SK-N-SH (cell line): Measurements from ENCODE around the gene FGD6. TPM values are rescaled to one million over a fixed set of nuclear protein-coding genes. Genes with fewer than 3 reads are reported as not detected.

Experiments used
- CTCF ChIA-PET: fragments of 300-600, 350-600 bp; formaldehyde crosslinking; extraction: SDS; loops from one replicate; lab custom pipeline; 2021; lab: Yijun Ruan, JAX
- POLR2A ChIA-PET: fragments of 350-600 bp; sonication (Branson Sonifier 250); formaldehyde crosslinking; extraction: SDS; loops from one replicate; lab custom pipeline; 2020; ENCODE audit warnings: antibody characterized with exemption, inconsistent platforms; lab: Yijun Ruan, JAX
- DNase-seq: peaks from one replicate; pipeline ENCODE4 v3.0.0; 2012
- H2AFZ ChIP-seq: fragments of 200-600 bp; sonication (generic); 2 replicates; pipeline ENCODE4 v1.8.1; 2016; ENCODE audit warnings: antibody characterized with exemption, mild to moderate bottlenecking, low read depth
- H3F3A ChIP-seq: fragments of 200-600 bp; sonication (generic); replicated peaks from 2 replicates; pipeline ENCODE3; 2016; ENCODE audit warnings: antibody characterized with exemption, mild to moderate bottlenecking; ENCODE audit not compliant: insufficient read depth
- H3K27ac ChIP-seq, 2 experiments: fragments of 200-500 bp in 1 of 2; fragments of 200-600 bp in 1 of 2; sonication (Bioruptor generic) in 1 of 2; sonication (generic), shearing (Covaris generic) in 1 of 2; 2 replicates each; pipeline versions ENCODE4 v1.5.1 to v1.6.1; 2014 to 2016; ENCODE audit warnings: low read depth in 2 of 2, inconsistent platforms in 1 of 2, low read length in 1 of 2, mild to moderate bottlenecking in 1 of 2, mixed read lengths in 1 of 2
- H3K27me3 ChIP-seq: fragments of 200-600 bp; sonication (generic), shearing (Covaris generic); 2 replicates; pipeline ENCODE4 v1.6.1; 2016; ENCODE audit warnings: mixed run types; ENCODE audit not compliant: insufficient read depth
- H3K36me3 ChIP-seq, 2 experiments: fragments of 200-500 bp in 1 of 2; fragments of 200-600 bp in 1 of 2; sonication (Bioruptor generic) in 1 of 2; sonication (generic) in 1 of 2; replicated peaks in 1 of 2; 2 replicates each; pipeline versions ENCODE3 to v1.5.1; 2014 to 2016; ENCODE audit warnings: low read length in 1 of 2, mild to moderate bottlenecking in 1 of 2; ENCODE audit not compliant: insufficient read depth in 2 of 2, control insufficient read depth in 1 of 2
- H3K4me1 ChIP-seq, 2 experiments: fragments of 200-500 bp in 1 of 2; fragments of 200-600 bp in 1 of 2; sonication (Bioruptor generic) in 1 of 2; sonication (generic), shearing (Covaris generic) in 1 of 2; 2 replicates each; pipeline versions ENCODE4 v1.5.1 to v1.6.1; 2014 to 2016; ENCODE audit warnings: low read depth in 1 of 2, low read length in 1 of 2, mixed run types in 1 of 2; ENCODE audit not compliant: insufficient read depth in 2 of 2, control insufficient read depth in 1 of 2
- H3K4me2 ChIP-seq: fragments of 200-600 bp; sonication (generic), shearing (Covaris generic); 2 replicates; pipeline ENCODE4 v1.6.1; 2017; ENCODE audit warnings: mixed run types
- H3K4me3 ChIP-seq, 2 experiments: fragments of 200-500 bp in 1 of 2; fragments of 200-600 bp in 1 of 2; sonication (Bioruptor generic) in 1 of 2; sonication (generic), shearing (Covaris generic) in 1 of 2; 2 replicates each; pipeline versions ENCODE4 v1.5.1 to v1.8.1; 2014 to 2016; ENCODE audit warnings: low read depth in 2 of 2, inconsistent platforms in 1 of 2, low read length in 1 of 2, mild to moderate bottlenecking in 1 of 2, mixed read lengths in 1 of 2, moderate library complexity in 1 of 2
- H3K79me2 ChIP-seq: fragments of 200-600 bp; sonication (generic); 2 replicates; pipeline ENCODE4 v1.8.1; 2017; ENCODE audit warnings: mild to moderate bottlenecking; ENCODE audit not compliant: insufficient read depth
- H3K9ac ChIP-seq: fragments of 200-600 bp; sonication (generic); 2 replicates; pipeline ENCODE4 v1.6.1; 2017; ENCODE audit warnings: mixed run types
- H3K9me2 ChIP-seq: fragments of 200-600 bp; sonication (generic); 2 replicates; pipeline ENCODE4 v1.6.1; 2017; ENCODE audit warnings: mixed run types
- H3K9me3 ChIP-seq: fragments of 200-600 bp; sonication (generic); 2 replicates; pipeline ENCODE4 v1.6.1; 2017; ENCODE audit warnings: mixed run types, mild to moderate bottlenecking, moderate library complexity
- H4K20me1 ChIP-seq: fragments of 200-600 bp; sonication (generic); 2 replicates; pipeline ENCODE4 v1.6.1; 2017; ENCODE audit warnings: mild to moderate bottlenecking, mixed run types; ENCODE audit not compliant: insufficient read depth
- CHD2 ChIP-seq: fragments of 150-350 bp; IDR thresholded peaks from 2 replicates; pipeline ENCODE4 v1.6.1; 2018; ENCODE audit warnings: low read length; ENCODE audit not compliant: partially characterized antibody
- ELF1 ChIP-seq: IDR thresholded peaks from 2 replicates; pipeline ENCODE4 v1.4.0; 2012
- EP300 ChIP-seq, 2 experiments: IDR thresholded peaks; 2 replicates each; pipeline versions ENCODE4 v1.4.0 to v1.6.1; 2012; ENCODE audit warnings: borderline replicate concordance in 1 of 2, low read depth in 1 of 2, low read length in 1 of 2
- EZH2phosphoT487 ChIP-seq: fragments of 200-600 bp; sonication (generic); IDR thresholded peaks from 2 replicates; pipeline ENCODE4 v1.6.1; 2017; ENCODE audit warnings: low read depth, mixed run types, mild to moderate bottlenecking, antibody characterized with exemption, moderate library complexity, borderline replicate concordance
- FOXJ3 ChIP-seq: sonication (generic); formaldehyde crosslinking; IDR thresholded peaks from 2 replicates; pipeline ENCODE4 v1.5.1; 2020; ENCODE audit warnings: mild to moderate bottlenecking, missing genetic modification reagents
- GABPA ChIP-seq: IDR thresholded peaks from 2 replicates; pipeline ENCODE4 v1.4.0; 2012; ENCODE audit warnings: low read depth, mild to moderate bottlenecking
- JUND ChIP-seq: IDR thresholded peaks from 2 replicates; pipeline ENCODE4 v1.4.0; 2012
- MEF2A ChIP-seq: IDR thresholded peaks from 2 replicates; pipeline ENCODE4 v1.4.0; 2012; ENCODE audit warnings: low read depth, borderline replicate concordance
- MXI1 ChIP-seq: IDR thresholded peaks from 2 replicates; pipeline ENCODE4 v1.6.1; 2012; ENCODE audit warnings: mild to moderate bottlenecking, low read depth, low read length, improper control_type of control experiment
- NRF1 ChIP-seq: IDR thresholded peaks from 2 replicates; pipeline ENCODE4 v1.6.1; 2012; ENCODE audit warnings: low read depth, mild to moderate bottlenecking, low read length
- POLR2AphosphoS5 ChIP-seq: IDR thresholded peaks from 2 replicates; pipeline ENCODE4 v1.6.1; 2012; ENCODE audit warnings: low read depth, low read length
- RAD21 ChIP-seq: IDR thresholded peaks from 2 replicates; pipeline ENCODE4 v1.6.1; 2012; ENCODE audit warnings: mild to moderate bottlenecking, low read length
- RCOR1 ChIP-seq: fragments of 150-350 bp; IDR thresholded peaks from 2 replicates; pipeline ENCODE4 v1.6.1; 2017; ENCODE audit warnings: antibody characterized with exemption, low read length
- SMC3 ChIP-seq: IDR thresholded peaks from 2 replicates; pipeline ENCODE4 v1.6.1; 2012; ENCODE audit warnings: low read depth, low read length, improper control_type of control experiment
- TAF1 ChIP-seq: IDR thresholded peaks from 2 replicates; pipeline ENCODE4 v1.6.1; 2012; ENCODE audit warnings: low read depth, mild to moderate bottlenecking, low read length, moderate library complexity, borderline replicate concordance
- YY1 ChIP-seq: IDR thresholded peaks from 2 replicates; pipeline ENCODE4 v1.4.0; 2012; ENCODE audit warnings: low read depth, mild to moderate bottlenecking
- WGBS: methylation state at CpG from one replicate; pipeline ENCODE4 v1.1.6; 2017; ENCODE audit warnings: low lambda C conversion rate; 5-methylcytosine and 5-hydroxymethylcytosine counted together
- polyA plus RNA-seq, 3 experiments: library from polyadenylated mRNA; depleted of rRNA; stranded (reverse); fragments of >200 nt; gene quantifications; 2 replicates each; pipeline ENCODE4 v1.2.3, GENCODE V29; 2012
- TF ChIP-seq, protein P1 (sequence below): IDR thresholded peaks from 2 replicates; pipeline ENCODE4 v1.4.0; 2012; ENCODE audit warnings: low read depth, borderline replicate concordance
- TF ChIP-seq, protein P2 (sequence below): IDR thresholded peaks from 2 replicates; pipeline ENCODE4; 2012
- TF ChIP-seq, protein P3 (sequence below): IDR thresholded peaks from 2 replicates; pipeline ENCODE4 v1.4.0; 2012; ENCODE audit warnings: low read depth

The FGD6 gene
- polyA plus RNA-seq, 1 of the 3 experiments (the other 2 are of a cell fraction): 2.8 TPM

DNA sequence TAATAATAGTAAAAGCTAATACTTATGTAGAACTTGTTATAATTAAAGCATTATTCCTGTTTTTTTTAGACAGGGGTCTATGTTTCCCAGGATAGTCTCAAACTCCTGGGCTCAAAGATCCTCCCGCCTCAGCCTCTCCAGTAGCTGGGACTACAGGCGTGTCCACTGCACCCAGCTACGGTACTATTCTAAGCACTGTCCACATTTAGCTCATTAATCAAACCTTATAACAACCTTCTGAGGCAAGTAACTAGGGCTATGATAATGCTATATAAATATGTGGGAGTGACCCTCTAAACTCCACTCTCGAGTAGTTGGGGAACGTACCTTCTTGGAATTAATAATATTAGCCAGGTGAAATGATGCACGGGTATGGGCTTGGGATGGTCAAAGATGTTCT lies 83.2 kb downstream of the FGD6 start:
- TF ChIP-seq EZH2phosphoT487: no peak
- no peak for TF ChIP-seq FOXJ3 (CRISPR knock-in tag)
- TF ChIP-seq, protein P1, sequence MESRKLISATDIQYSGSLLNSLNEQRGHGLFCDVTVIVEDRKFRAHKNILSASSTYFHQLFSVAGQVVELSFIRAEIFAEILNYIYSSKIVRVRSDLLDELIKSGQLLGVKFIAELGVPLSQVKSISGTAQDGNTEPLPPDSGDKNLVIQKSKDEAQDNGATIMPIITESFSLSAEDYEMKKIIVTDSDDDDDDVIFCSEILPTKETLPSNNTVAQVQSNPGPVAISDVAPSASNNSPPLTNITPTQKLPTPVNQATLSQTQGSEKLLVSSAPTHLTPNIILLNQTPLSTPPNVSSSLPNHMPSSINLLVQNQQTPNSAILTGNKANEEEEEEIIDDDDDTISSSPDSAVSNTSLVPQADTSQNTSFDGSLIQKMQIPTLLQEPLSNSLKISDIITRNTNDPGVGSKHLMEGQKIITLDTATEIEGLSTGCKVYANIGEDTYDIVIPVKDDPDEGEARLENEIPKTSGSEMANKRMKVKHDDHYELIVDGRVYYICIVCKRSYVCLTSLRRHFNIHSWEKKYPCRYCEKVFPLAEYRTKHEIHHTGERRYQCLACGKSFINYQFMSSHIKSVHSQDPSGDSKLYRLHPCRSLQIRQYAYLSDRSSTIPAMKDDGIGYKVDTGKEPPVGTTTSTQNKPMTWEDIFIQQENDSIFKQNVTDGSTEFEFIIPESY: no peak
- TF ChIP-seq EP300 (IDR thresholded peaks at IDR 0.05; ENCODE audit: borderline replicate concordance in 1 of 2, low read depth in 1 of 2, low read length in 1 of 2): no peak
- no peak for TF ChIP-seq NRF1
- TF ChIP-seq JUND: no peak
- TF ChIP-seq, protein P2, sequence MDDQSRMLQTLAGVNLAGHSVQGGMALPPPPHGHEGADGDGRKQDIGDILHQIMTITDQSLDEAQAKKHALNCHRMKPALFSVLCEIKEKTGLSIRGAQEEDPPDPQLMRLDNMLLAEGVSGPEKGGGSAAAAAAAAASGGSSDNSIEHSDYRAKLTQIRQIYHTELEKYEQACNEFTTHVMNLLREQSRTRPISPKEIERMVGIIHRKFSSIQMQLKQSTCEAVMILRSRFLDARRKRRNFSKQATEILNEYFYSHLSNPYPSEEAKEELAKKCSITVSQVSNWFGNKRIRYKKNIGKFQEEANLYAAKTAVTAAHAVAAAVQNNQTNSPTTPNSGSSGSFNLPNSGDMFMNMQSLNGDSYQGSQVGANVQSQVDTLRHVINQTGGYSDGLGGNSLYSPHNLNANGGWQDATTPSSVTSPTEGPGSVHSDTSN: no peak
- no peak for TF ChIP-seq RCOR1
- TF ChIP-seq MXI1: no peak
- TF ChIP-seq SMC3: no peak
- no peak overlapping the region for H3K27ac ChIP-seq
- H4K20me1 ChIP-seq: no peaks in the 10 kb centered on the region
- H3K36me3 ChIP-seq: peaks cover 4 to 19% of the 10 kb centered on the region in 2 experiments
- ChIA-PET POLR2A (no interaction called here), CTCF (interaction anchor here (1.8 kb wide), 1 partner anchor 83 kb away, joined by 5 read pairs; the partner anchor contains the start of genes FGD6 and VEZT)
- no peaks in the 10 kb centered on the region for H3K27me3 ChIP-seq
- no peak overlapping the region for H2AFZ ChIP-seq
- H3F3A ChIP-seq: peaks cover 14% of the 10 kb centered on the region
- WGBS: 94% methylated on average over 6 of the region's 6 CpGs
- no peaks in the 10 kb centered on the region for H3K79me2 ChIP-seq
- DNase-seq: no peak
- H3K4me2 ChIP-seq: no peak overlapping the region
- no peaks in the 10 kb centered on the region for H3K9me3 ChIP-seq
- H3K4me1 ChIP-seq: peaks cover 0 to 9% of the 10 kb centered on the region in 2 experiments; a peak in 1 of 4 replicates
- no peaks in the 10 kb centered on the region for H3K9me2 ChIP-seq
- H3K4me3 ChIP-seq: no peak overlapping the region
- no peak overlapping the region for H3K9ac ChIP-seq

DNA sequence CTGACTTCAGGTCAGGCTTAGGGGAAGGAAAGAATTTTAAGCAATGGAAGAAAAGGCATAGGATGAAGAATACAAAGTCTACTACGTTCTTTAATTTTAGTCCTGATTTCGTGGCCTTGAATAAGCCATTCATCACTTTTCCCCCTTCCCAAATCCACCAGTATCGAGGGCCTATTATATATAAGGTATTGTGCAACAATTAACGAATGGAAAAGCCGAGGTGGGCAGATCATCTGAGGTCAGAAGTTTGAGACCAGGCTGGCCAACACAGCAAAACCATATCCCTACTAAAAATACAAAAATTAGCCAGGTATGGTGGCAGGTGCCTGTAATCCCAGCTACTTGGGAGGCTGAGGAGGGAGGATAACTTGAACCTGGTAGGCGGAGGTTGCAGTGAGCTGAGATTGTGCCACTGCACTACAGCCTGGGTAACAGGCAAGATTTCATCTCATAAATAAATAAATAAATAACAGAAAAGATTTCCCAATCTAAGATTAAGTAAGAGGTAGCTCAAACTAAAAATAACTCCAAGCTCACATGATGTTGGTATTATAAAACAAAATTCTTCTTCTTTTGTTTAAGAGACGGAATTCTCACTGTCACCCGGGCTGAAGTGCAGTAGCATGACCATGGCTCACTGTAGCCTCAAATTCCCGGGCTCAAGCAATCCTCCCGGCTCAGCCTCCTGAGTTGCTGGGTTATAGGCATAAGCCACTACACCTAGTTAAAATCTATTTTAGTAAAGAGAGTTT lies 85.5 kb downstream of the FGD6 start:
- Histone ChIP-seq H4K20me1 (no peaks in the 10 kb centered on the region), H2AFZ (no peak overlapping the region)
- TF ChIP-seq CHD2: no peak
- no peak for TF ChIP-seq POLR2AphosphoS5
- TF ChIP-seq YY1: no peak
- TF ChIP-seq RAD21: no peak
- no peak for TF ChIP-seq TAF1
- no peak for TF ChIP-seq EP300 (IDR thresholded peaks at IDR 0.05; ENCODE audit: borderline replicate concordance in 1 of 2, low read depth in 1 of 2, low read length in 1 of 2)
- no peak for TF ChIP-seq MEF2A
- TF ChIP-seq MXI1: no peak
- TF ChIP-seq, protein P3, sequence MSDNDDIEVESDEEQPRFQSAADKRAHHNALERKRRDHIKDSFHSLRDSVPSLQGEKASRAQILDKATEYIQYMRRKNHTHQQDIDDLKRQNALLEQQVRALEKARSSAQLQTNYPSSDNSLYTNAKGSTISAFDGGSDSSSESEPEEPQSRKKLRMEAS: no peak
- no peak for TF ChIP-seq GABPA
- no peak for TF ChIP-seq ELF1
- TF ChIP-seq, all 33 proteins: peak for 0
- H3K27me3 ChIP-seq: no peaks in the 10 kb centered on the region
- H3K9ac ChIP-seq: no peak overlapping the region
- H3K27ac ChIP-seq: no peak overlapping the region
- H3K4me3 ChIP-seq: no peak overlapping the region
- 84% methylated on average over 10 of the region's 10 CpGs for WGBS
- H3K9me2 ChIP-seq: no peaks in the 10 kb centered on the region
- no peak for DNase-seq
- H3K4me2 ChIP-seq: no peak overlapping the region
- H3F3A ChIP-seq: peaks cover 14% of the 10 kb centered on the region
- H3K9me3 ChIP-seq: no peaks in the 10 kb centered on the region
- CTCF ChIA-PET: interaction anchor here (1.4 kb wide), 1 partner anchor 205 kb away, joined by 5 read pairs; no protein-coding TSS in a partner anchor
- peaks cover 4 to 19% of the 10 kb centered on the region in 2 experiments for H3K36me3 ChIP-seq
- H3K79me2 ChIP-seq: no peaks in the 10 kb centered on the region
- POLR2A ChIA-PET: no interaction called here
- peaks cover 0 to 9% of the 10 kb centered on the region in 2 experiments; a peak in 1 of 4 replicates for H3K4me1 ChIP-seq
